ENCODE results near the gene LNX2. TPM values are rescaled to one million over a fixed set of nuclear protein-coding genes. Genes with fewer than 3 reads are reported as not detected.

The LNX2 gene
- total and polyA plus RNA-seq, 4 experiments from 2014 or later = 6.6 to 13.0 (median 9.3) TPM

- Histone ChIP-seq H3K4me3 (ENCODE audit: low read length in 2 of 2) (peak overlapping the region; percentile 13 to 95), H3K27me3 (ENCODE audit: insufficient read depth, low read length) (no peaks in the 10 kb centered on the region), H3K36me3 (ENCODE audit: insufficient read depth, low read length) (peaks cover 9% of the 10 kb centered on the region), H3K27ac (ENCODE audit: low read depth, low read length) (peak overlapping the region; percentile 90), H3K9me3 (ENCODE audit: control insufficient read depth in 1 of 2, low read length in 2 of 2) (no peaks in the 10 kb centered on the region), H3K4me1 (ENCODE audit: insufficient read depth, low read length) (peaks cover 47% of the 10 kb centered on the region)
- Mint-ChIP-seq H3K9me3 (peaks cover 0 to 4% (median 0%) of the 10 kb centered on the region in 8 donors), H3K27me3 (no peaks in the 10 kb centered on the region), H3K27ac (peak overlapping the region; percentile 85 to 96 (median 92)), H3K36me3 (peaks cover 26 to 27% of the 10 kb centered on the region in 2 donors), H3K4me3 (peak overlapping the region; percentile 90 to 97 (median 94)), H3K4me1 (peaks cover 35 to 78% (median 57%) of the 10 kb centered on the region in 4 donors)
- intact Hi-C loops (cut with micrococcal nuclease) = no loop called here
- DNase-seq = no peak
- POLR2A ChIA-PET (ENCODE audit: partially characterized antibody) = interaction anchor here (0.8 to 4.9 kb wide), 13 partner anchors 13 to 449 kb away, joined by 3 to 135 read pairs (median 10); partner anchors contain the start of genes GTF3A and MTIF3
- CTCF ChIA-PET (ENCODE audit: partially characterized antibody) = interaction anchor here (0.9 to 2.7 kb wide), 4 partner anchors 12 to 212 kb away, joined by 3 to 12 read pairs (median 4); no protein-coding TSS in a partner anchor
Measured at GRCh38 chr13:27619093-27619727, 1.1 kb downstream of the LNX2 start.

- H3K27me3 ChIP-seq (ENCODE audit: insufficient read depth, low read length) = no peaks in the 10 kb centered on the region
- intact Hi-C loops (cut with micrococcal nuclease) = no loop called here
- no peaks in the 10 kb centered on the region for H3K9me3 ChIP-seq (ENCODE audit: control insufficient read depth in 1 of 2, low read length in 2 of 2)
- H3K4me1 ChIP-seq (ENCODE audit: insufficient read depth, low read length) = peaks cover 34% of the 10 kb centered on the region
- H3K27ac ChIP-seq (ENCODE audit: low read depth, low read length) = no peak overlapping the region
- no peak for DNase-seq
- Mint-ChIP-seq H3K27me3 (no peaks in the 10 kb centered on the region), H3K9me3 (peaks cover 0 to 4% (median 0%) of the 10 kb centered on the region in 8 donors), H3K36me3 (peaks cover 15 to 18% of the 10 kb centered on the region in 2 donors), H3K27ac (peak overlapping the region in 2 of 7 donors; percentile 17 to 35), H3K4me3 (peak overlapping the region in 4 of 8 donors; percentile 12 to 59 (median 38)), H3K4me1 (peaks cover 32 to 74% (median 53%) of the 10 kb centered on the region in 4 donors)
- peaks cover 1% of the 10 kb centered on the region for H3K36me3 ChIP-seq (ENCODE audit: insufficient read depth, low read length)
- H3K4me3 ChIP-seq (ENCODE audit: low read length in 2 of 2) = no peak overlapping the region
- ChIA-PET CTCF (ENCODE audit: partially characterized antibody) (interaction anchor here (1.4 to 1.7 kb wide), 3 partner anchors 11 to 213 kb away, joined by 4 to 7 read pairs (median 4); no protein-coding TSS in a partner anchor), POLR2A (ENCODE audit: partially characterized antibody) (interaction anchor here (0.8 kb wide), 1 partner anchor 112 kb away, joined by 3 read pairs; no protein-coding TSS in a partner anchor)
Measured at GRCh38 chr13:27617881-27618321, 2.4 kb downstream of the LNX2 start.

GRCh38 chr13:27613628-27614027, 6.7 kb downstream of the LNX2 start:
- H3K36me3 ChIP-seq (ENCODE audit: insufficient read depth, low read length) = no peaks in the 10 kb centered on the region
- H3K27ac ChIP-seq (ENCODE audit: low read depth, low read length) = no peak overlapping the region
- H3K36me3 Mint-ChIP-seq = peaks cover 4 to 12% of the 10 kb centered on the region in 2 donors
- POLR2A ChIA-PET (ENCODE audit: partially characterized antibody) = no interaction called here
- H3K9me3 ChIP-seq (ENCODE audit: control insufficient read depth in 1 of 2, low read length in 2 of 2) = no peaks in the 10 kb centered on the region
- H3K27me3 Mint-ChIP-seq = no peaks in the 10 kb centered on the region
- no peak for DNase-seq
- peaks cover 18% of the 10 kb centered on the region for H3K4me1 ChIP-seq (ENCODE audit: insufficient read depth, low read length)
- no peak overlapping the region for H3K4me3 ChIP-seq (ENCODE audit: low read length in 2 of 2)
- CTCF ChIA-PET (ENCODE audit: partially characterized antibody) = interaction anchor here (1.2 kb wide), 1 partner anchor 217 kb away, joined by 3 read pairs; no protein-coding TSS in a partner anchor
- H3K4me1 Mint-ChIP-seq = peaks cover 35 to 70% (median 54%) of the 10 kb centered on the region in 4 donors
- no peak overlapping the region for H3K4me3 Mint-ChIP-seq
- H3K9me3 Mint-ChIP-seq = peaks cover 0 to 4% (median 0%) of the 10 kb centered on the region in 8 donors
- intact Hi-C loops (cut with micrococcal nuclease) = no loop called here
- H3K27ac Mint-ChIP-seq = no peak overlapping the region
- no peaks in the 10 kb centered on the region for H3K27me3 ChIP-seq (ENCODE audit: insufficient read depth, low read length)

- Mint-ChIP-seq H3K36me3 (no peaks in the 10 kb centered on the region), H3K27me3 (no peaks in the 10 kb centered on the region), H3K27ac (no peak overlapping the region), H3K4me1 (peaks cover 30 to 40% (median 32%) of the 10 kb centered on the region in 4 donors), H3K4me3 (no peak overlapping the region), H3K9me3 (peaks cover 0 to 2% (median 0%) of the 10 kb centered on the region in 8 donors)
- Histone ChIP-seq H3K4me3 (ENCODE audit: low read length in 2 of 2) (no peak overlapping the region), H3K4me1 (ENCODE audit: insufficient read depth, low read length) (peaks cover 10% of the 10 kb centered on the region), H3K27ac (ENCODE audit: low read depth, low read length) (no peak overlapping the region), H3K9me3 (ENCODE audit: control insufficient read depth in 1 of 2, low read length in 2 of 2) (no peaks in the 10 kb centered on the region), H3K27me3 (ENCODE audit: insufficient read depth, low read length) (no peaks in the 10 kb centered on the region), H3K36me3 (ENCODE audit: insufficient read depth, low read length) (no peaks in the 10 kb centered on the region)
- POLR2A ChIA-PET (ENCODE audit: partially characterized antibody) = interaction anchor here (2.2 kb wide), 1 partner anchor 13 kb away, joined by 9 read pairs; the partner anchor contains the start of gene LNX2
- intact Hi-C loops (cut with micrococcal nuclease) = no loop called here
- no peak for DNase-seq
- CTCF ChIA-PET (ENCODE audit: partially characterized antibody) = interaction anchor here (0.9 to 1.1 kb wide), 3 partner anchors 12 to 337 kb away, joined by 3 to 4 read pairs (median 3); partner anchors contain the start of gene RASL11A
Measured at GRCh38 chr13:27607125-27607524, 13.2 kb downstream of the LNX2 start.

- Mint-ChIP-seq H3K4me3 (no peak overlapping the region), H3K27ac (peak overlapping the region in 1 of 7 donors; percentile 15), H3K27me3 (no peaks in the 10 kb centered on the region), H3K9me3 (peaks cover 0 to 2% (median 0%) of the 10 kb centered on the region in 8 donors), H3K36me3 (no peaks in the 10 kb centered on the region), H3K4me1 (peaks cover 22 to 40% (median 29%) of the 10 kb centered on the region in 4 donors)
- no peak overlapping the region for H3K27ac ChIP-seq (ENCODE audit: low read depth, low read length)
- ChIA-PET POLR2A (ENCODE audit: partially characterized antibody) (interaction anchor here (0.8 kb wide), 1 partner anchor 14 kb away, joined by 3 read pairs; no protein-coding TSS in a partner anchor), CTCF (ENCODE audit: partially characterized antibody) (no interaction called here)
- H3K9me3 ChIP-seq (ENCODE audit: control insufficient read depth in 1 of 2, low read length in 2 of 2) = no peaks in the 10 kb centered on the region
- H3K4me3 ChIP-seq (ENCODE audit: low read length in 2 of 2) = no peak overlapping the region
- no peak for DNase-seq
- H3K36me3 ChIP-seq (ENCODE audit: insufficient read depth, low read length) = no peaks in the 10 kb centered on the region
- intact Hi-C loops (cut with micrococcal nuclease) = no loop called here
- H3K27me3 ChIP-seq (ENCODE audit: insufficient read depth, low read length) = no peaks in the 10 kb centered on the region
- H3K4me1 ChIP-seq (ENCODE audit: insufficient read depth, low read length) = peaks cover 11% of the 10 kb centered on the region
Measured at GRCh38 chr13:27605610-27606200, 14.6 kb downstream of the LNX2 start.

GRCh38 chr13:27605099-27605498, 15.2 kb downstream of the LNX2 start:
- no peak for DNase-seq
- Mint-ChIP-seq H3K4me1 (peaks cover 22 to 39% (median 26%) of the 10 kb centered on the region in 4 donors), H3K27ac (no peak overlapping the region), H3K9me3 (peaks cover 0 to 2% (median 0%) of the 10 kb centered on the region in 8 donors), H3K27me3 (no peaks in the 10 kb centered on the region), H3K36me3 (no peaks in the 10 kb centered on the region), H3K4me3 (no peak overlapping the region)
- Histone ChIP-seq H3K9me3 (ENCODE audit: control insufficient read depth in 1 of 2, low read length in 2 of 2) (no peaks in the 10 kb centered on the region), H3K4me1 (ENCODE audit: insufficient read depth, low read length) (peaks cover 15% of the 10 kb centered on the region), H3K27ac (ENCODE audit: low read depth, low read length) (no peak overlapping the region), H3K4me3 (ENCODE audit: low read length in 2 of 2) (no peak overlapping the region), H3K36me3 (ENCODE audit: insufficient read depth, low read length) (no peaks in the 10 kb centered on the region), H3K27me3 (ENCODE audit: insufficient read depth, low read length) (no peaks in the 10 kb centered on the region)
- intact Hi-C loops (cut with micrococcal nuclease) = no loop called here
- ChIA-PET CTCF (ENCODE audit: partially characterized antibody) (no interaction called here), POLR2A (ENCODE audit: partially characterized antibody) (no interaction called here)

- H3K9me3 Mint-ChIP-seq = peaks cover 0 to 2% (median 0%) of the 10 kb centered on the region in 8 donors
- H3K27ac ChIP-seq (ENCODE audit: low read depth, low read length) = no peak overlapping the region
- no peak overlapping the region for H3K4me3 ChIP-seq (ENCODE audit: low read length in 2 of 2)
- H3K27ac Mint-ChIP-seq = no peak overlapping the region
- no peak for DNase-seq
- H3K36me3 ChIP-seq (ENCODE audit: insufficient read depth, low read length) = no peaks in the 10 kb centered on the region
- no peaks in the 10 kb centered on the region for H3K27me3 Mint-ChIP-seq
- no peak overlapping the region for H3K4me3 Mint-ChIP-seq
- peaks cover 19 to 31% (median 23%) of the 10 kb centered on the region in 4 donors for H3K4me1 Mint-ChIP-seq
- H3K27me3 ChIP-seq (ENCODE audit: insufficient read depth, low read length) = no peaks in the 10 kb centered on the region
- intact Hi-C loops (cut with micrococcal nuclease) = no loop called here
- ChIA-PET CTCF (ENCODE audit: partially characterized antibody) (interaction anchor here (1.0 kb wide), 1 partner anchor 236 kb away, joined by 3 read pairs; no protein-coding TSS in a partner anchor), POLR2A (ENCODE audit: partially characterized antibody) (interaction anchor here (1.0 kb wide), 2 partner anchors 13 to 20 kb away, joined by 3 read pairs; partner anchors contain the start of gene POLR1D)
- H3K9me3 ChIP-seq (ENCODE audit: control insufficient read depth in 1 of 2, low read length in 2 of 2) = no peaks in the 10 kb centered on the region
- no peaks in the 10 kb centered on the region for H3K36me3 Mint-ChIP-seq
- H3K4me1 ChIP-seq (ENCODE audit: insufficient read depth, low read length) = peaks cover 20% of the 10 kb centered on the region
Measured at GRCh38 chr13:27601803-27602202, 18.5 kb downstream of the LNX2 start.

Data from CD4-positive, alpha-beta memory T cell (primary cell).